ENCODE measurements around the gene TMEM233. TPM values are rescaled to one million over a fixed set of nuclear protein-coding genes. Genes with fewer than 3 reads are reported as not detected.

The TMEM233 gene
- total RNA-seq, 1 experiment from 2014 or later, result not detected

DNA sequence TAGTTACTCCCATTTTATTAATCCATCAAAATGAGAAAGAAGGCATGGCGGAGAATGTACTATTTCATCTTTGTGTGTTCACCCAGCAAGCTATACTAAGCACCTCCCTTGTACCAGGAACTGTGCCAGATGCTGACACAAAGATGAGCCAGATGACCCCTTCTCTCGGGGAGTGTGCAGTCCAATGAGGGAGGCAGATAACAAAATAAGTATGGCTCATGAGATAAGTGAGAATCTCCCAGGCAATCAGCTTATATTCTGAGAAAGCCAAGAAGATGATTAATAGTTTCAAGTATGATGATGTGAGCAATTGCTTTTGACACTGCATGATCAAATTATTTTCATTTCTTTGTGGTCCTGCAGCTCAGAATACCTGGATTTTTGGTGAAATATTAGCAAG, 1.3 kb upstream of the TMEM233 start:
- no peaks in the 10 kb centered on the region for H4K20me1 ChIP-seq (ENCODE audit: insufficient read depth)
- intact Hi-C loops (cut with micrococcal nuclease), result no loop called here
- H3K27me3 ChIP-seq (ENCODE audit: insufficient read depth, low read length), result peaks cover 16% of the 10 kb centered on the region
- no peak overlapping the region for H3K4me3 ChIP-seq (replicated peaks in 1 of 2; ENCODE audit: low read depth in 1 of 2, low read length in 2 of 2)
- H3K79me2 ChIP-seq (ENCODE audit: insufficient read depth, low read length), result no peaks in the 10 kb centered on the region
- TF ChIP-seq RAD21 (IDR thresholded peaks at IDR 0.05; ENCODE audit: low read depth) (no peak), ZFX (IDR thresholded peaks at IDR 0.05) (no peak), YY1 (IDR thresholded peaks at IDR 0.05; ENCODE audit: extremely low read depth, insufficient replicate concordance, low read depth, low read length) (no peak), SIN3A (IDR thresholded peaks at IDR 0.05; ENCODE audit: low read depth) (no peak), ELF1 (IDR thresholded peaks at IDR 0.05; ENCODE audit: borderline replicate concordance, low read depth) (no peak), CEBPB (IDR thresholded peaks at IDR 0.05; ENCODE audit: low read depth) (no peak), ZNF274 (IDR thresholded peaks at IDR 0.05; ENCODE audit: low read depth, low read length) (no peak), SP1 (IDR thresholded peaks at IDR 0.05; ENCODE audit: low read depth) (no peak), EZH2phosphoT487 (IDR thresholded peaks at IDR 0.05; ENCODE audit: borderline replicate concordance) (no peak), EGR1 (IDR thresholded peaks at IDR 0.05; ENCODE audit: low read depth) (no peak), FOSL1 (IDR thresholded peaks at IDR 0.05; ENCODE audit: low read depth) (no peak), EZH2 (IDR thresholded peaks at IDR 0.05) (no peak), POLR2A (IDR thresholded peaks at IDR 0.05; ENCODE audit: borderline replicate concordance, extremely low read depth, insufficient read depth, insufficient read length) (no peak), CBX3 (IDR thresholded peaks at IDR 0.05; ENCODE audit: low read depth) (no peak)
- TF ChIP-seq, protein P1, sequence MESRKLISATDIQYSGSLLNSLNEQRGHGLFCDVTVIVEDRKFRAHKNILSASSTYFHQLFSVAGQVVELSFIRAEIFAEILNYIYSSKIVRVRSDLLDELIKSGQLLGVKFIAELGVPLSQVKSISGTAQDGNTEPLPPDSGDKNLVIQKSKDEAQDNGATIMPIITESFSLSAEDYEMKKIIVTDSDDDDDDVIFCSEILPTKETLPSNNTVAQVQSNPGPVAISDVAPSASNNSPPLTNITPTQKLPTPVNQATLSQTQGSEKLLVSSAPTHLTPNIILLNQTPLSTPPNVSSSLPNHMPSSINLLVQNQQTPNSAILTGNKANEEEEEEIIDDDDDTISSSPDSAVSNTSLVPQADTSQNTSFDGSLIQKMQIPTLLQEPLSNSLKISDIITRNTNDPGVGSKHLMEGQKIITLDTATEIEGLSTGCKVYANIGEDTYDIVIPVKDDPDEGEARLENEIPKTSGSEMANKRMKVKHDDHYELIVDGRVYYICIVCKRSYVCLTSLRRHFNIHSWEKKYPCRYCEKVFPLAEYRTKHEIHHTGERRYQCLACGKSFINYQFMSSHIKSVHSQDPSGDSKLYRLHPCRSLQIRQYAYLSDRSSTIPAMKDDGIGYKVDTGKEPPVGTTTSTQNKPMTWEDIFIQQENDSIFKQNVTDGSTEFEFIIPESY (IDR thresholded peaks at IDR 0.05; ENCODE audit: extremely low read depth, insufficient replicate concordance, low read length), result no peak
- TF ChIP-seq, protein P2, sequence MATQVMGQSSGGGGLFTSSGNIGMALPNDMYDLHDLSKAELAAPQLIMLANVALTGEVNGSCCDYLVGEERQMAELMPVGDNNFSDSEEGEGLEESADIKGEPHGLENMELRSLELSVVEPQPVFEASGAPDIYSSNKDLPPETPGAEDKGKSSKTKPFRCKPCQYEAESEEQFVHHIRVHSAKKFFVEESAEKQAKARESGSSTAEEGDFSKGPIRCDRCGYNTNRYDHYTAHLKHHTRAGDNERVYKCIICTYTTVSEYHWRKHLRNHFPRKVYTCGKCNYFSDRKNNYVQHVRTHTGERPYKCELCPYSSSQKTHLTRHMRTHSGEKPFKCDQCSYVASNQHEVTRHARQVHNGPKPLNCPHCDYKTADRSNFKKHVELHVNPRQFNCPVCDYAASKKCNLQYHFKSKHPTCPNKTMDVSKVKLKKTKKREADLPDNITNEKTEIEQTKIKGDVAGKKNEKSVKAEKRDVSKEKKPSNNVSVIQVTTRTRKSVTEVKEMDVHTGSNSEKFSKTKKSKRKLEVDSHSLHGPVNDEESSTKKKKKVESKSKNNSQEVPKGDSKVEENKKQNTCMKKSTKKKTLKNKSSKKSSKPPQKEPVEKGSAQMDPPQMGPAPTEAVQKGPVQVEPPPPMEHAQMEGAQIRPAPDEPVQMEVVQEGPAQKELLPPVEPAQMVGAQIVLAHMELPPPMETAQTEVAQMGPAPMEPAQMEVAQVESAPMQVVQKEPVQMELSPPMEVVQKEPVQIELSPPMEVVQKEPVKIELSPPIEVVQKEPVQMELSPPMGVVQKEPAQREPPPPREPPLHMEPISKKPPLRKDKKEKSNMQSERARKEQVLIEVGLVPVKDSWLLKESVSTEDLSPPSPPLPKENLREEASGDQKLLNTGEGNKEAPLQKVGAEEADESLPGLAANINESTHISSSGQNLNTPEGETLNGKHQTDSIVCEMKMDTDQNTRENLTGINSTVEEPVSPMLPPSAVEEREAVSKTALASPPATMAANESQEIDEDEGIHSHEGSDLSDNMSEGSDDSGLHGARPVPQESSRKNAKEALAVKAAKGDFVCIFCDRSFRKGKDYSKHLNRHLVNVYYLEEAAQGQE (IDR thresholded peaks at IDR 0.05; ENCODE audit: low read depth), result no peak
- TF ChIP-seq, protein P3, sequence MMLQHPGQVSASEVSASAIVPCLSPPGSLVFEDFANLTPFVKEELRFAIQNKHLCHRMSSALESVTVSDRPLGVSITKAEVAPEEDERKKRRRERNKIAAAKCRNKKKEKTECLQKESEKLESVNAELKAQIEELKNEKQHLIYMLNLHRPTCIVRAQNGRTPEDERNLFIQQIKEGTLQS (IDR thresholded peaks at IDR 0.05), result no peak
- TF ChIP-seq, protein P4, sequence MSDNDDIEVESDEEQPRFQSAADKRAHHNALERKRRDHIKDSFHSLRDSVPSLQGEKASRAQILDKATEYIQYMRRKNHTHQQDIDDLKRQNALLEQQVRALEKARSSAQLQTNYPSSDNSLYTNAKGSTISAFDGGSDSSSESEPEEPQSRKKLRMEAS (IDR thresholded peaks at IDR 0.05), result no peak
- ChIA-PET POLR2A (no interaction called here), CTCF (no interaction called here), RAD21 (ENCODE audit: low non-redundant PET in 1 of 2, low total read pairs in 2 of 2, uncharacterized antibody in 2 of 2, unreplicated experiment in 2 of 2) (no interaction called here)
- H3K9me2 ChIP-seq (ENCODE audit: insufficient read depth), result no peaks in the 10 kb centered on the region
- no peak overlapping the region for H3K4me2 ChIP-seq (ENCODE audit: low read length)
- no peaks in the 10 kb centered on the region for H3K36me3 ChIP-seq (ENCODE audit: control insufficient read depth in 1 of 2, insufficient read depth in 2 of 2, low read length in 2 of 2)
- ATAC-seq, result no peak
- no peak overlapping the region for H2AFZ ChIP-seq (ENCODE audit: low read depth, low read length, poor library complexity, severe bottlenecking)
- no peaks in the 10 kb centered on the region for H3K9me3 ChIP-seq (ENCODE audit: control insufficient read depth in 1 of 2, insufficient read depth in 1 of 2, low read depth in 1 of 2, low read length in 2 of 2)
- no peak overlapping the region for H3K27ac ChIP-seq (ENCODE audit: low read depth, low read length)
- no TSS peak for BruUV-seq (replicated peaks)
- DNase-seq (ENCODE audit: low read depth, low spot score), result no peak
- H3K4me1 ChIP-seq (ENCODE audit: control insufficient read depth in 1 of 2, insufficient read depth in 2 of 2, low read length in 2 of 2), result no peaks in the 10 kb centered on the region
- no peak overlapping the region for H3K9ac ChIP-seq (ENCODE audit: low read length)
